Mesendoderm (in vitro differentiated cells): Measurements from ENCODE around the gene KPNA3.

Experiments used
- DNase-seq: peaks from one replicate; pipeline ENCODE4 v3.0.0; 2013
- H2AK5ac ChIP-seq: 2 replicates; pipeline ENCODE4 v1.6.1; 2013; ENCODE audit warnings: low read length, inconsistent platforms
- H2BK120ac ChIP-seq: 2 replicates; pipeline ENCODE4 v1.6.1; 2013; ENCODE audit warnings: low read depth, mild to moderate bottlenecking, low read length, moderate library complexity, mixed read lengths
- H2BK15ac ChIP-seq: replicated peaks from 2 replicates; pipeline ENCODE4 v1.6.1; 2013; ENCODE audit warnings: low read depth, mild to moderate bottlenecking, moderate library complexity
- H2BK5ac ChIP-seq: 2 replicates; pipeline ENCODE4 v1.6.1; 2013; ENCODE audit warnings: low read length, inconsistent platforms
- H3K18ac ChIP-seq: 2 replicates; pipeline ENCODE4 v1.6.1; 2013; ENCODE audit warnings: mild to moderate bottlenecking, low read length, mixed read lengths
- H3K23ac ChIP-seq: one replicate; pipeline ENCODE4 v1.6.1; 2013; ENCODE audit warnings: low read length
- H3K27ac ChIP-seq: 2 replicates; pipeline ENCODE4 v1.5.1; 2013; ENCODE audit warnings: low read depth, mild to moderate bottlenecking, inconsistent platforms, low read length, moderate library complexity
- H3K27me3 ChIP-seq: 2 replicates; pipeline ENCODE4 v1.6.1; 2013; ENCODE audit warnings: low read length, control low read depth, mild to moderate bottlenecking, inconsistent platforms; ENCODE audit not compliant: insufficient read depth, poor library complexity
- H3K36me3 ChIP-seq: 2 replicates; pipeline ENCODE4 v1.6.1; 2013; ENCODE audit warnings: low read length, inconsistent platforms; ENCODE audit not compliant: control insufficient read depth, insufficient read depth
- H3K4ac ChIP-seq: one replicate; pipeline ENCODE4 v1.6.1; 2013; ENCODE audit warnings: low read depth, mild to moderate bottlenecking, low read length, moderate library complexity
- H3K4me1 ChIP-seq: 2 replicates; pipeline ENCODE4 v1.6.1; 2013; ENCODE audit warnings: low read depth, low read length, inconsistent platforms; ENCODE audit not compliant: control insufficient read depth
- H3K4me2 ChIP-seq: 2 replicates; pipeline ENCODE4 v1.6.1; 2013; ENCODE audit warnings: low read length
- H3K4me3 ChIP-seq: 2 replicates; pipeline ENCODE4 v1.5.1; 2013; ENCODE audit warnings: mild to moderate bottlenecking, low read length
- H3K56ac ChIP-seq: one replicate; pipeline ENCODE4 v1.6.1; 2013; ENCODE audit warnings: low read length
- H3K79me1 ChIP-seq: 2 replicates; pipeline ENCODE4 v1.6.1; 2013; ENCODE audit warnings: low read length, inconsistent platforms
- H3K79me2 ChIP-seq: 2 replicates; pipeline ENCODE4 v1.6.1; 2013; ENCODE audit warnings: mild to moderate bottlenecking, low read length; ENCODE audit not compliant: control insufficient read depth, insufficient read depth
- H3K9ac ChIP-seq: 2 replicates; pipeline ENCODE4 v1.6.1; 2013; ENCODE audit warnings: low read length, inconsistent platforms
- H4K5ac ChIP-seq: one replicate; pipeline ENCODE4 v1.6.1; 2013; ENCODE audit warnings: low read length
- H4K8ac ChIP-seq: one replicate; pipeline ENCODE4 v1.6.1; 2013; ENCODE audit warnings: low read depth, mild to moderate bottlenecking, control low read depth, low read length, moderate library complexity
- WGBS: extraction: QIAGEN DNeasy Blood & Tissue Kit; methylation state at CpG from one replicate; pipeline ENCODE4 v1.1.7; 2013; ENCODE audit warnings: low lambda C conversion rate, missing lambda C conversion rate; ENCODE audit not compliant: insufficient coverage; ENCODE audit errors: extremely low coverage; 5-methylcytosine and 5-hydroxymethylcytosine counted together

The KPNA3 gene

DNA sequence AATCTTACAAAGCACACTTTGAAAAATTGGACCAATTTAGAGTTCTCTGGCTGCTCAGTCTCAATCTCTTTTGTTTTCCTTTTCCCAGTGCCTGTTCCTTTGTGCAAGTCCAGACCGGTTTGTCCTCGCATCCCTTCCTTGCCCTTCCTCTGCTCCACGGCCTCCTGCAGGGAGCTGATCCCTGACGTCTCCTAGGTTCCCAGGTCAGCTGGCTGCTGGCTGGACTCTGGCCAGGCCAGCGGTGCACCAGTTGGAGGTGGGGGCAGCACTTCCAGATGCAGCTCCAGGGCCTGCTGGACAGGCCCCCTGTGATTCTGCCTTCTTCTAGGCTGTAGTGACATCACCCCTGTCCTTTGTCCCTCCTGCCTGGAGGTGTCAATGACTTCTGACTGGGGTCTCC lies 44.0 kb upstream of the KPNA3 start:
- Histone ChIP-seq H3K18ac (no peak overlapping the region), H2BK120ac (no peak overlapping the region), H3K4me3 (no peak overlapping the region), H3K4ac (no peak overlapping the region), H4K5ac (no peak overlapping the region), H3K23ac (no peak overlapping the region), H4K8ac (no peak overlapping the region), H2BK15ac (no peak overlapping the region), H2BK5ac (no peak overlapping the region), H3K27ac (no peak overlapping the region), H3K79me2 (no peaks in the 10 kb centered on the region), H3K9ac (no peak overlapping the region), H2AK5ac (no peak overlapping the region), H3K36me3 (no peaks in the 10 kb centered on the region), H3K56ac (no peak overlapping the region), H3K4me1 (no peaks in the 10 kb centered on the region), H3K79me1 (no peaks in the 10 kb centered on the region), H3K4me2 (no peak overlapping the region), H3K27me3 (no peaks in the 10 kb centered on the region)
- peak; percentile 31 for DNase-seq
- no CpG with 5 or more reads among the region's 5 CpGs for WGBS

DNA sequence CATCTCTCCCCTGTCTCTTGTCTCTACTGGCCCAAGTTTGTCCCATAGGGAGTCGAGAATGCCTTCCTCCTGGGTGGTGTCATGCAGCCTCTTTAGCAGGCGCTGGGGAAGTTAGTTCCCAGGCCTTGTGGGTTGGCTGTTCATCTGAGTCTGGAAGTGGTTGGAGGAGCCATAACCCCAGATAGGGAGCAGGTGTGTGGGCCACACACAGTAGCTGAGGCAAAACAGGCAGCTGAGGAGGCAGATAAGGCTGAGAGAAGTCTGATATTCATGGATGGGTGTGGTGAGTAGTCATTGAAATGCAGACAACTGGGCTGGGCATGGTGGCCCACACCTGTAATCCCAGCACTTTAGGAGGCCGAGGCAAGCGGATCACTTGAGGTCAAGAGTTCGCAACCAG lies 40.9 kb upstream of the KPNA3 start:
- Histone ChIP-seq H3K36me3 (no peaks in the 10 kb centered on the region), H4K5ac (no peak overlapping the region), H2BK15ac (no peak overlapping the region), H3K4me2 (no peak overlapping the region), H3K9ac (no peak overlapping the region), H3K79me1 (no peaks in the 10 kb centered on the region), H4K8ac (no peak overlapping the region), H3K4me1 (no peaks in the 10 kb centered on the region), H3K27ac (no peak overlapping the region), H3K18ac (no peak overlapping the region), H2AK5ac (no peak overlapping the region), H3K4me3 (no peak overlapping the region), H2BK5ac (no peak overlapping the region), H3K27me3 (no peaks in the 10 kb centered on the region), H3K4ac (no peak overlapping the region), H3K23ac (no peak overlapping the region), H2BK120ac (no peak overlapping the region), H3K56ac (no peak overlapping the region), H3K79me2 (no peaks in the 10 kb centered on the region)
- WGBS = no CpG with 5 or more reads among the region's 5 CpGs
- no peak for DNase-seq

DNA sequence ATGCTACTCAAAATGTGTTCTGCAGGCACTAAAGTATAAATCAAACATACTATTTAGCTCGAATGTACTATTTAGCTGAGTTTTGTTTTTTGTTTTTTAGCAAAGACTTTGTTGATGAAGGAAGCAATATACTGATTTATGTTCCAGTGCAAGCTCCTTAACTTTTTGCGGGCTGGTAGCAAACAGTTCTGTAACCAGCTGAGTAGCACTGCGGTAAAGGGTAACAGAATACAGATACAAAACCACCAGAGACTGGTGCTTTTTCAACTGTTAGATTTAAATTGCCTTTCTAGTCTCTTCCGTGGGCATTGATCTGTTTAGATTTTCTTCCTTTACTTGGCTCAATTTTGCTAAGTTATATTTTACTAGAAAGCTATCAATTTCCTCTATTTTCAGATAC lies 39.0 kb upstream of the KPNA3 start:
- no peak overlapping the region for H3K56ac ChIP-seq
- H2BK15ac ChIP-seq = no peak overlapping the region
- DNase-seq = no peak
- H3K23ac ChIP-seq = no peak overlapping the region
- H3K27me3 ChIP-seq = no peaks in the 10 kb centered on the region
- H3K4me3 ChIP-seq = no peak overlapping the region
- no peak overlapping the region for H4K5ac ChIP-seq
- H2AK5ac ChIP-seq = no peak overlapping the region
- H3K9ac ChIP-seq = no peak overlapping the region
- H3K27ac ChIP-seq = no peak overlapping the region
- no peaks in the 10 kb centered on the region for H3K79me1 ChIP-seq
- H3K4me1 ChIP-seq = no peaks in the 10 kb centered on the region
- H3K36me3 ChIP-seq = no peaks in the 10 kb centered on the region
- no peak overlapping the region for H2BK120ac ChIP-seq
- no peaks in the 10 kb centered on the region for H3K79me2 ChIP-seq
- no peak overlapping the region for H2BK5ac ChIP-seq
- no peak overlapping the region for H4K8ac ChIP-seq
- no peak overlapping the region for H3K18ac ChIP-seq
- WGBS = no CpG with 5 or more reads among the region's 4 CpGs
- no peak overlapping the region for H3K4me2 ChIP-seq
- no peak overlapping the region for H3K4ac ChIP-seq

DNA sequence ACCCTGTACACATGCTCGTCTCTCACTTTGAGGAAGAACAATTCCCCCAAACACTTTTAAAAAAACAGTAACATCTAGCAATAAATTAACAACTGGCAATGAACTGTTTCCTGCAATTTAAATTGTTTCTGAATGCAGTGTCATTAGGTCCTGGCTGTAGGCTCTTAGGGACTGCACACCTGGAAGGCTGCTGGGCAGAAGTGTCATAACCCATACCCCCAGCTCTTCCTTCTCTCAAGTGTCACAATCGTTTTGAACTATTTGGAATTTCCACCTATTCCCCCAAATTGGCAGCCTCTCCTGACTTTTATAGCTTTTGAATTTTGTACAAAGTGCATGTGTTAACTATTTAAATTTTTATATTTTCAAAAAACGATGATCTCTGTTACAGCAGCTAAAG lies 38.2 kb upstream of the KPNA3 start:
- Histone ChIP-seq H3K9ac (no peak overlapping the region), H3K4ac (no peak overlapping the region), H2AK5ac (no peak overlapping the region), H3K18ac (no peak overlapping the region), H3K27me3 (no peaks in the 10 kb centered on the region), H3K4me1 (no peaks in the 10 kb centered on the region), H2BK5ac (no peak overlapping the region), H3K4me2 (no peak overlapping the region), H4K8ac (no peak overlapping the region), H2BK15ac (no peak overlapping the region), H3K4me3 (no peak overlapping the region), H4K5ac (no peak overlapping the region), H3K79me1 (no peaks in the 10 kb centered on the region), H3K27ac (no peak overlapping the region), H3K36me3 (no peaks in the 10 kb centered on the region), H3K79me2 (no peaks in the 10 kb centered on the region), H3K23ac (no peak overlapping the region), H2BK120ac (no peak overlapping the region), H3K56ac (no peak overlapping the region)
- WGBS = no CpG with 5 or more reads among the region's 3 CpGs
- DNase-seq = no peak

DNA sequence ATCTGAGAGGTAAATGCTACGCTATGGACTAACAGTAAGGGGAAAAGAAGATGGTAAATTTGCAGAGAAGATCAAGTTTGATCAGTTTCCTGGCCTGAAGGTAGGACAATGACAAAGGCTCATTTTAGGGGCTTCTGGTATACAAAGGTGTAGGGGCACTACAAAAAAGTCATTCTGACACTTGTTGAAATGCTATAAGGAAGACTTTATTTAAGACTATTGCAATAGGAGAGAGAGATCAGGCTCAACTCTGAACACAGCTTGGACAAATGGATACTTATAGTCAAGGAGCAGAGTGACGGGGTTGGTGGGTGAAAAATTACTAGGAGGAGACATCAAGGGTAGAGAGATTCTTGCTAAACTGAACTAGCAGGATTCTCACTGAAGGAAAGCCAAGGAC lies 37.2 kb upstream of the KPNA3 start:
- no peaks in the 10 kb centered on the region for H3K79me1 ChIP-seq
- H3K4me2 ChIP-seq = no peak overlapping the region
- no peak overlapping the region for H4K5ac ChIP-seq
- WGBS = no CpG with 5 or more reads among the region's 2 CpGs
- no peak overlapping the region for H3K27ac ChIP-seq
- H3K23ac ChIP-seq = no peak overlapping the region
- no peaks in the 10 kb centered on the region for H3K27me3 ChIP-seq
- H2BK120ac ChIP-seq = no peak overlapping the region
- H2BK5ac ChIP-seq = no peak overlapping the region
- H3K9ac ChIP-seq = no peak overlapping the region
- no peak overlapping the region for H2AK5ac ChIP-seq
- no peak for DNase-seq
- no peaks in the 10 kb centered on the region for H3K4me1 ChIP-seq
- no peaks in the 10 kb centered on the region for H3K79me2 ChIP-seq
- no peaks in the 10 kb centered on the region for H3K36me3 ChIP-seq
- no peak overlapping the region for H4K8ac ChIP-seq
- no peak overlapping the region for H2BK15ac ChIP-seq
- no peak overlapping the region for H3K4me3 ChIP-seq
- no peak overlapping the region for H3K18ac ChIP-seq
- no peak overlapping the region for H3K4ac ChIP-seq
- no peak overlapping the region for H3K56ac ChIP-seq

DNA sequence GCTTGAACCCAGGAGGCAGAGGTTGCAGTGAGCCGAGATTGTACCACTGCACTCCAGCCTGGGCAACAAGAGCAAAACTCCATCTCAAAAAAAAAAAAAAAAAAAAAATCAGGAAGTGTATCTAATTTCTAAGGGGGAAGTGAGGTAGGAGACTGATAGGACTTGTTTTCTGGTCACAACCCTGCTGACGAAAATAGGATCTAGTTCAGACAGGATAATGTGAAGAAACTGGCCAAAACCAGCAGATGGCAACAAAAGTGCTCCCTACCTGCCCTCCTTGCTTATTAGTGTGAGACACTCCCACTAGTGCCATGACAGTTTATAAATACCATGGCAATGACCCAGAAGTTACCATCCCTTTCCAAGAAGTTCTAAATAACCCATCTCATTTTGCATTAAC lies 36.0 kb upstream of the KPNA3 start:
- Histone ChIP-seq H3K4me3 (no peak overlapping the region), H3K27me3 (no peaks in the 10 kb centered on the region), H3K18ac (no peak overlapping the region), H3K4ac (no peak overlapping the region), H2BK15ac (no peak overlapping the region), H3K36me3 (no peaks in the 10 kb centered on the region), H3K4me2 (no peak overlapping the region), H3K4me1 (no peaks in the 10 kb centered on the region), H2AK5ac (no peak overlapping the region), H3K79me2 (no peaks in the 10 kb centered on the region), H3K56ac (no peak overlapping the region), H3K23ac (no peak overlapping the region), H3K27ac (no peak overlapping the region), H2BK5ac (no peak overlapping the region), H3K9ac (no peak overlapping the region), H3K79me1 (no peaks in the 10 kb centered on the region), H4K5ac (no peak overlapping the region), H4K8ac (no peak overlapping the region), H2BK120ac (no peak overlapping the region)
- WGBS = no CpG with 5 or more reads among the region's 2 CpGs
- DNase-seq = peak; percentile 26
